ENCODE results near the gene ZNF350. TPM values are rescaled to one million over a fixed set of nuclear protein-coding genes. Genes with fewer than 3 reads are reported as not detected.

The ZNF350 gene
- polyA plus RNA-seq, 3 donors from 2014 or later: 15.3 to 23.1 (median 22.6) TPM

GRCh38 chr19:51915324-51915867 is 71.2 kb downstream of the ZNF350 start:
- Mint-ChIP-seq H3K9me3 (peaks cover 49 to 91% (median 68%) of the 10 kb centered on the region in 6 donors), H3K36me3 (peaks cover 11 to 24% (median 24%) of the 10 kb centered on the region in 3 donors), H3K27ac (no peak overlapping the region), H3K4me3 (no peak overlapping the region), H3K27me3 (ENCODE audit: low read depth in 3 of 3) (peaks cover 2 to 10% (median 7%) of the 10 kb centered on the region in 3 donors), H3K4me1 (no peaks in the 10 kb centered on the region)
- DNase-seq: no peak

Other genes with a start within 250 kb of the ZNF350 start
- gene FPR1, start 235.0 kb downstream of the ZNF350 start, polyA plus RNA-seq: 1 to 10 TPM; 1.8 to 6.9 (median 1.8) TPM
- gene FPR2, start 225.7 kb downstream of the ZNF350 start, polyA plus RNA-seq: not detected
- gene FPR3, start 191.7 kb downstream of the ZNF350 start, polyA plus RNA-seq: not detected
- gene ZNF577, start 98.9 kb downstream of the ZNF350 start, polyA plus RNA-seq: 1 to 10 TPM; 1.5 to 6.8 (median 4.0) TPM
- 10 to 100 TPM in 2 of 3 donors, 1 to 10 TPM in 1; 6.8 to 12.2 (median 11.0) TPM for gene ZNF649, start 81.8 kb downstream of the ZNF350 start, polyA plus RNA-seq
- gene ZNF613, start 59.4 kb downstream of the ZNF350 start, polyA plus RNA-seq: 1 to 10 TPM; 2.9 to 6.8 (median 5.8) TPM
- 1 to 10 TPM; 4.1 to 9.8 (median 8.9) TPM for gene ZNF615, start 21.4 kb upstream of the ZNF350 start, polyA plus RNA-seq
- 1 to 10 TPM; 5.2 to 6.7 (median 6.1) TPM for gene ZNF614, start 41.5 kb upstream of the ZNF350 start, polyA plus RNA-seq
- gene ZNF432, start 62.0 kb upstream of the ZNF350 start, polyA plus RNA-seq: 1 to 10 TPM in 2 of 3 donors, under 1 TPM in 1; 0.31 to 9.2 (median 3.6) TPM
- 1 to 10 TPM; 3.4 to 5.6 (median 4.9) TPM for gene ZNF841, start 108.9 kb upstream of the ZNF350 start, polyA plus RNA-seq
- gene ZNF616, start 153.1 kb upstream of the ZNF350 start, polyA plus RNA-seq: 10 to 100 TPM in 1 of 3 donors, 1 to 10 TPM in 1, not detected in 1; 3.2 to 10.7 TPM
- gene ZNF836, start 184.8 kb upstream of the ZNF350 start, polyA plus RNA-seq: 10 to 100 TPM in 1 of 3 donors, 1 to 10 TPM in 2; 7.2 to 15.9 (median 7.7) TPM
- gene PPP2R1A, start 203.2 kb upstream of the ZNF350 start, polyA plus RNA-seq: 100 to 1,000 TPM; 219 to 249 (median 243) TPM

All from immature natural killer cell (primary cell).